Amniotic epithelial cell (primary cell): ENCODE data around the gene ZBTB46.
"Not testable (repeated sequence)": the region's sequence is repeated elsewhere in the genome, so short reads cannot be mapped to it uniquely, and the experiment has no call there.

Source experiments
- DNase-seq: peaks from one replicate; pipeline ENCODE4 v3.0.0-alpha.2; 2010; ENCODE audit warnings: low read depth

Gene ZBTB46

DNA sequence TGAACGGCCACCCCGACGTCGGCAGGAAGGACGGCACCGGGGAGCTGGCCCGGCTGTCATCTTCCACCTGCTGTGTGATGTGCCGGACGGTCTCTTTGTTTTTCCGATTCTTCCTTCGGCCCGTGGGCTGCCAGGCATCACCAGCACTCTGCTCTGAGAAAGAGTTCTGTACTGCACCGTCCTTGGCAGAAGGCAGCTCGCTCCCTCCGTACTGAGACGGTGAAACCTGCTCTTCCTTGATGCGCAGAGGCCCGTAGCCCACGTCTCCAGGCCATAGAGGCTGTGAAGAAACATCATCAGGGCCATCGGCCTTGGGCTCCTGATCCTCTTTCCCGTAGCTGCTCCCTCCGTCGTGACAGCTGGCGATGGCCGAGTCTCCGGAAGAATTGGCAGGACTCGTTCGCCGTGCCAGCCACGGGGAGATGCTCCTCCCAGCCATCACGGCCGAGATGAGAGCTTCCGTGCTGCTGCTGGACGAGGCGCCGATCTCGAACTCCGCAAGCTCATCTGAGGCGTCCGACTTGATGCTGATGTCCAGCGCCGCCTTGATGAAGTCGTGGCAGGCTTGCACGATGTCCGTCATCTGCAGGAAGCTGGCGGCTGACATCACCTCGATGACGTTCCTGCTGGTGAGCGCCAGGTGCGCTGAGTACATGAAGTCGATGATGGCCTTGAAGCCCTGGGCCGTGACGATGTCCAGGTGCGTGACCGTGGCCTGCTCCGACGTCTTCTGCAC, 41.1 kb downstream of the ZBTB46 start:
- DNase-seq, result no peak

DNA sequence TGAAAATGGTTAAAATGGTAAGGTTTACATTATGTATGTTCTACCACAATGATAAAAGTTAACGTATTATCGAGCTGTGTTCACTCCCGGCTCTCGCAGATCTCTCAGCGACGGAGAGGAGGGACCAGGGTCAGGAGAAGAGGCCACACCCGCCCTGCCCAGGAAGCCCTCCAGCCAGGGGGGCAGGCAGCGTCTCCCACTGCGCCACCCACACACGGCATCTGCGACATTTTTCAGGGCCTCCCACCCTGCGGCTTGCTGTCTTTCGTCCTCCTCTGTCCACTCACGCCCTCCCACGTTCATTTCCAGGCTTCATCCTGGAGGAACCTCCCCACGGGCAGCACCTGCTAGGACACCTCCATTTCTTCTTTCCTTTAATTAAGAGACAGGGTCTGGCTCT, 43.3 kb downstream of the ZBTB46 start:
- DNase-seq, result no peak

DNA sequence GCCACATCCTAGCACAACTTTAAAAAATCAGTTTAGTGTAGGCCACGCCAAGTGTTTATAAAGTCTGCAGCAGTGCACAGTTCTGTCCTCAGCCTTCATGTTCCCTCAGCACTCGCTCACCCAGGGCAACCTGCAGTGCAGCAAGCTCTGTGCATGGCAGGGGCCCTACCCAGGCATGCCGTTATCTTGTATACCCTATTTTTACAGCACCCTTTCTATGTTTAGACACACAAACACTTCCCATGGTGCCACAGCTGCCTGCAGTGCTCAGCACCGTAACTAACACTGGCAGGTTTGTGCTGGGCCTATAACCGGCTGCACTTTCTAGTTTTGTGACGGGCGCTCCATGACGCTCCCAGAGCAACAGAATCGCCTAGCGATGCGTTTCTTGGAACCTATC, 43.8 kb downstream of the ZBTB46 start:
- DNase-seq, result no peak

DNA sequence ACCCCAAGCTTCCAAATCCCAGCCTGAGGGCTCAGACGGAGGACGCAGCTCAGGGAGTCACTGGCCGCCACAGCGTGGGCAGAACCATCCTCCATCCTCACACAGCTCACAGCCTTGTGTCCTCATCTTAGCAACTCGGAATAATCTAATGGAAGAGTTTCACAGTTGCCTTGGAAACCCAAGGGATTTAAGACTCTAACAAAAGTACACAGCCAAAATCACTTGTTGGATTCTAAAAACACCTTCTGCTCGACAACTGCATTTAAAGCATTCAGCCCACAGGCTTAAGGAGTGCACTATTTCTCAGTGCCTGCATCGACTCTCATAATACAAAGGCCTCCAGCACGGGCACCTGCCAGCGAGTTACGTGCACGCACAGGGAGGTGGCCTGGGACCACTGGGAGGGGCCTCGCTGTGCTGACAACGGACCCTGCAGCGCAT, 45.4 kb downstream of the ZBTB46 start:
- no peak for DNase-seq

DNA sequence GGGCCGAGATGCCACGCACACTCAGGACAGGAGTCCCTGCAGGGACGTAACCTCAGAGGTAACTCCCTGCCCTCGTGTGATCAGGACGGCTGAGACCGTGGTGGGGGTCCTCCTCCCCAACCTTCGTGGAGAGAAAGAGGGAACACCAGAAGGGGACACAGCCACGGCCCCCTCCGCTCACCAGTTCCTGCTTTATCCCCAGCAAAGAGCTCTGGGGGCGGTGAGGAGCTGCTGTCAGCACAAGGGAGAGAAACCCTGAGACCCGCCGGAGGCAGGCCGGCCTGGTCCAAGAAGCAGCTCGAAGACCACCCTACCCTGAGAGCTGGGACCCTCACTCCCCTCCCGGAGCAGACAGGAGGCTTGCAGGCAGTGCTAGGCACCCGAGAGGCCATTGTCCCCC, 47.1 kb downstream of the ZBTB46 start:
- no peak for DNase-seq

DNA sequence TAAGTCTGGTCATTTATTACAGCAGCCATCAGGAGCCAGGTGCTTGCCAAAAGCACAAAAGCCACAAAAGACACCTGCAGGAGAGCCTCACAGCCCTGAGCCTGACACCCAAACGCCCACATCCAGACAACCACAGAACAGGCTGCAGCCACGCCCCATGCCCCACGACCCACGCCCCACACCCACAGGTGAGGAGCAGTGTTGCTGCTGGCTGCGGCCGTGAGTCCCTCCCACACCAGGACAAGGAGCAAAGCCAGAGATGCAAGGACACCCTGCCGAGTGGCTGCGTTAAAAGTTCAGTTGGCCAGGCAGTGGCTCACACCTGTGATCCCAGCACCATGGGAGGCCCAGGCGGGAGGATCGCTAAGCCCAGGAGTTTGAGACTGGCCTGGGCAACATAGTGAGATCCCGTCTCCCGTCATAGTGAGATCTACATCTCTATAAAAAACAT, 48.5 kb downstream of the ZBTB46 start:
- DNase-seq, result no peak

DNA sequence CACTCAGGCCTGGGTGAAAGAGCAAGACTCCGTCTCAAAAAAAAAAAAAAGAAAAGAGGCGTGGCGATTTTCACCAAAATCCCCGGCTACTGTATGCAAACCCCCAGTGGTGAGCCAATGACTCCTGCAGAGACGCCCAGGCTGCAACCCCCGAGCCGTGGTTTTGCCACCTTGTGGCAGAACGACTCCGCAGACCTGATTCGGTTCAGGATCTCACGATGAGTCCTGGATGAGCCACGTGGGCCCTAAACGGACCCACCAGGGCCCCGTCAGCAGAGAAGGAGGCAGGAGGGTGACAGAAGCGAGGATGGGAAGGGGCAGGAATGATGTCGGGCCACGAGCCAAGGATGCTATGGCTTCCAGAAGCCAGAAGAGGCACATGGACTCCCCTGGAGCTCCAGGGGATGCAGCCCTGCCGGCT, 49.0 kb downstream of the ZBTB46 start:
- no peak for DNase-seq

DNA sequence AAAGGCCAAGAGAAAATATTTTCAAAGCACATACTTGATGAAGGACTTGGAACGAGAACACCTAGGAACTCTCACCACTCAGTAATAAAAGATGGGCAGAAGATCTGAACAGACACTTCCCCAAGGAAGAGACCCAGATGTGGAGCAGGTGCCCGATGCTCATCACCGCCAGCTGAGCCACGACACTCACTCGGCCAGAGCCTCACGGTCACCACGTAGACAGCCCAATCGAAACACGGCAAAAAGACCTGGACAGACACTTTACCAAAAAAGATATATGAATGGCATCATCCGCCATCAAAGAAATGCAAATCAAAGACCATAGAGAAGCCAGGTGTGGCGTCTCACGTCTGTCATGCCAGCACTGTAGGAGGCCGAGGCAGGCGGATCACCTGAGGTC, 49.9 kb downstream of the ZBTB46 start:
- DNase-seq, result no peak

DNA sequence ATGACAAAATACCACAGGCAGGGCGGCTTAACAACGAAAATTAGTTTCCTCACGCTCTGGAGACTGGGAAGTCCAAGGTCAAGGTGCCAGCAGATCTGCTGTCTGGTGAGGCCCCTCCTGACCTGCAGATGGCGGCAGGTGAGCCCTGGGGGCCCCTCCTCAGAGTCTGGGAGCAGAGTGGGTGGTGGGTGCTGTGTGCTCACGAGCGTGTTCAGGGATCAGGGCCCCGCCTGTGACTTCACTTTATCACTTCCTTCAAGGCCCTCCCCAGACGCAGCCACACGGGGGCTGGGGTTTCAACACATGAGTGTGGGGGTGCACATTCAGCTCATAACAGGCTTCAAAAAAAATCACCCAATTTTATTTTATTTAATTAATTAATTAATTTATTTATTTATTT, 52.2 kb downstream of the ZBTB46 start:
- DNase-seq, result no peak

DNA sequence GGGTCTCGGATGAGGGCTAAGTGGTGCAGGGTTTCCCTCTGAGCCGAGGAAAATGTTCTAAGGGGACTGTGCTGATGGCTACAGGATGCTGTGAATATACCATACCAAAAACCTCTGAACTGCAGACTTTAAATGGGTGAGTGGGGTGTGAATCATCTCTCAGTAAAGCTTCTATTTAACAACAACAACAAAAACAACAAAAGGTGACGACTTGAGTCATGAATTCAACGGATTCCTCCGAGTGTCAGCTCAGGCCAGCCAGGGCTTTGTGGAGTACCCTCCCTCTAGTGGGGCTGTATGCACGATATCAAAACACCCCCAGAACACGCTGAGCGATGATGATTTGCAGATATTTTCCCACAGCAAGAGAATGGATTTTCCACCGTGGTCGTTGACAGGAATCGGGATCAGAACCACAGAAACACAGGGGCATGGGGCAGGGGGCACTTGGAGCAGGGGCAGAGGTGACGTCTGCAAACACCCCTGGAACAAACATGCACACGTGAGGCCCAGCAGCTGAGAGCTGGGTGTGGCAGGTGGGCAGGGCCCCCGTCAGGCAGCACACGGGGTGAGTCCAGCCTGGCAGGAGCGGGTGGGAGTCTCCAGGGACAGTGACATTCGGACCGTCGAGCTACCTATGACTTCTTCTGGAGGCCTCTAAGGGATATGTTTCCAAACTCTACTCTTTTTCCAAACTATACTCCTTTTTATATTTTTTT, 52.9 kb downstream of the ZBTB46 start:
- no peak for DNase-seq

DNA sequence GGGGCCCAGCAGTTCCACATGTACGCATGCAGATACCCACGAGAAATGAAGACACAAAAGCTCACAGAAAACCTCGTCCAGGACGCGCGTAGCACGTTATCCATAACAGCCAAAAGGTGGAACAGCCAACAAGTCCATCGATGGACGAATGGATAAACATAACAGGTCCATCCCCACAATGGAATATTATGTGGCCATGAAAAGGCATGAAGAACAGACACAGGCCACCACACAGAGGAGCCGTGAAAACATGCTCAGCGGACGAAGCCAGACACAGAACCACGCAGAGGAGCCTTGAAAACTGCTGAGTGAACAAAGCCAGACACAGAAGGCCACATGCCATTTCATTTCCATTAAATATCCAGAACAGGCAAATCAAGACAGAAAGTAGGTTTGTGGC, 53.5 kb downstream of the ZBTB46 start:
- DNase-seq, result no peak

DNA sequence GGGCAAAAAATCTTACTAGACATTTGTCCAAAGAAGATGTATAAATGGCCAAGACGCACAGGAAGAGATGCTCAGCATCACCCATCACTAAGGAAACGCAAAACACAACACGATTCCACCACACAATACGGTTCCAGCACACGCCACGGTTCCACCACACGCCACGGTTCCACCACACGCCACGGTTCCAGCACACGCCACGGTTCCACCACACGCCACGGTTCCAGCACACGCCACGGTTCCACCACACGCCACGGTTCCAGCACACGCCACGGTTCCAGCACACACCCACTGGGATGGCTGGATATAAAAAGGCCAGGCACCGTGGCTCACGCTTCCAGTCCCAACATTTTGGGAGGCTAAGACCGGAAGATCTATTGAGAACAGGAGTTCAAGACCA, 54.2 kb downstream of the ZBTB46 start:
- not testable (repeated sequence) for DNase-seq

DNA sequence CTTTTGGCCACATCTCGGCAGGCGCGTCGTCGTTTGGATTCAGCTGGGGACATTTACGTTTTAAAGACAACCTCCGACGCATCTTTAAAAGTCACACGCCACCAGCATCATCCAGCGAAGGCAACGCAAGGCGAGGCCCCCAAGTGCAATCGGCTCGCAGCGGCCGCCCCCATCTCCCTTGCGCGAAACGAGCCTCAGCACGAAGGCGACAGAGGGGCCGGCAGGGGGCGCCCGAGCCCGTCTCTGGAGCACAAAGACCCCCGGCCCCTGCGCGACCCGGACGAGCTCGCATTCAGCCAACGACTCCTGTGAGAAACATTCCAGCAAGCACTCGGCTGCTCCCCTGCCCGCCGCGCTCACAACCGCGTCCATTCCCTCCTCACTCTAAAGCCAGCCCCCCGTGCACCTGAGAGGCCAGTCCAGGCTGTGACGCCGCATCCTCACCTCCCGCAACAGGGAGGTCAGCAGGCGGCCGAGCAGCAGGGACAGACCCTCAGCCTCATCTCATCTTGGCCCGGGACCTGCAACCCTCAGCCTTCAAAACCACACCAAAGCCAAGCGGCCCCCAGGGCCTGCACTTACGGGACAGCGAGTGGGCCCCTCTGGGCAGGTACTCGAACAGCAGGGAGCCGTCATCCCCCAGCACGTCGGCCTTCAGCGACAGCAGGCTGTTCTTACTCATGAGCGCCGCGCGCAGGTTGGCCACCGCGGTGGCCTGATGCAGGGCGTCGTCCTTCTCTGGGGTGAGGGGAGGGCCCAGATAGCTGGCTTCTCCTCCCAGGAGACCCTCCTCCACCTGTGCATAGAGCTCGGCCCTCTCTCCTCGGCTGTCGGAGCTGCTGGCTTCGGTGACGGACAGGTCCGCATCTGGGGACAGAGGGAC, 55.7 kb downstream of the ZBTB46 start:
- no peak for DNase-seq

DNA sequence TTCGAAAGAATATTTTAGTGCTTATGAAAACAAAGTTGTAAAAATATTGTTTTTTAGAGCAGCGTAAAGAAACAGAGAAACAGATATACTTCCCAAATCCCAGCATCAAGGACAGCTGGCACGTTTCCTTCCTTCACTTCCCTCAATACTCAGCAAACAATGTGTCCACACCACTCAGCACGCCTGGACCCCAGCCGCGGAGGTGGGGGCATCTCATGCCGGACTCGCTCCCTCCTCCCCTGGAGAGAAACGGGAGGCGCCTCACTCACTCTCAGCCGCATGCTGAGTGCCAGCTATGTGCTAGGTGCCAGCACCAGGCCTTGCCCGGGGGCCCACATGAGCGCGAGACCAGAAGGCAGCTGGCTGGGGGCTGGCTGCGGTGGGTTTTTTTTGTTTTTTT, 56.8 kb downstream of the ZBTB46 start:
- DNase-seq, result no peak

DNA sequence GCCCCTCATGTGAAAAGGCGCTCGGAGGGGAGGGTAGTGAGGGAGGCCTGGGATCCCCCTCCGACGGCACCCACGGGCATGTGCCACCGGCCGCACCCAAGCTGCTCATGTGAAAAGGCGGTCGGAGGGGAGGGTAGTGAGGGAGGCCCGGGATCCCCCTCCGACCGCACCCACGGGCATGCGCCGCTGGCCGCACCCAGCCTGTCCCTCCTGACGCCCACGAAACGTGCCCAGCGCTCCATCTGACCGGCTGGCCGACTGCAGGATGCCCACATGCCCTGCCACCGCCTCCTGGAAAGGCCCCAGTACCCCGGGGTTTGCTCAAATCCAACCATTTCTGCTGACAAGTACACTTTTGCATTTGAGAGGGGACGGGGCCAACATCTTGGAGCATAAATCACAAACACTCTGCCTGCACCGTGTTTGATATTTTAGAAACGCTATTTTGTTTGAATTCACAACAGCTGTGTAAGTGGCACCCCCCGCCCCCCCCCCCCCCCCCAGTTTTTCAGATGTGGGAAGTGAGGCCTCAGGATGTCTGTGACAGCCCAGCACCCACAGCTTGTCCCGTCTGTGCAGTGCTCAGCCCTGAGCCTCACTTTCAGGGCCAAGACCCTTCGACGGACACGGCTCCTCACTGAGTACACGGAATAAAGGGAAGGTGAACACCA, 57.4 kb downstream of the ZBTB46 start:
- no peak for DNase-seq

DNA sequence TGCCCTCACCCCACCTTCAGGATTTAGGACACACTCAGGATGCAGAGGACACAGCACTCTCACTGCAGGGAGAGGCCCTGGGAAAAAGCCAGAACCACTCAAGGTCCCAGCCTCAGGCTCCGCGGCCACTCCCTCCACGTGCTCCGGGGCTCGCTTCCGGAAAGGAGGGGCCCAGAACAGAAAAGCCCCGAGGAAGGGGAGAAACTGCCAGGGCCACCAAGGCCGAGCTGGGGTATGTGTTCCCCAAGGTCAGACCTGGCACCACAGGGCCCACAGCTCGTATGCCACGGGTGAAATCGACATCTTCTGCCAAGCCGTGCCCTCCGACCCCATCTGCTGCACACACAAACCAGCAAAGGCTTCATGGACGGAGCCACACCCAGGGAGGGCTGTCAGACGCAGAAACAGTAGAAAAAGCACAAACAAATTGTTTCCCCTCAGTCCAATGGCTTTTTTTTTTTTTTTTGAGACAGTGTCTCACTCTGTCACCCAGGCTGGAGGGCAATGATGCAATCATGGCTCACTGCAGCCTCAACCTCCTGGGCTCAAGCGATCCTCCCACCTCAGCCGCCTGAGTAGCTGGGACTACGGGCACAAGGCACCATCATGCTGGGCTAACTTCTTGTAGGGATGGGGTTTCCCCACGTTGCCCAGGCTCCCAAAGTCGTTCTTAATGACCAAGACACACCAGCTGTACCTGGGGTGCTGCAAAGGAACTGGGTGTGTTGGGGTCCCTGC, 58.1 kb downstream of the ZBTB46 start:
- no peak for DNase-seq

DNA sequence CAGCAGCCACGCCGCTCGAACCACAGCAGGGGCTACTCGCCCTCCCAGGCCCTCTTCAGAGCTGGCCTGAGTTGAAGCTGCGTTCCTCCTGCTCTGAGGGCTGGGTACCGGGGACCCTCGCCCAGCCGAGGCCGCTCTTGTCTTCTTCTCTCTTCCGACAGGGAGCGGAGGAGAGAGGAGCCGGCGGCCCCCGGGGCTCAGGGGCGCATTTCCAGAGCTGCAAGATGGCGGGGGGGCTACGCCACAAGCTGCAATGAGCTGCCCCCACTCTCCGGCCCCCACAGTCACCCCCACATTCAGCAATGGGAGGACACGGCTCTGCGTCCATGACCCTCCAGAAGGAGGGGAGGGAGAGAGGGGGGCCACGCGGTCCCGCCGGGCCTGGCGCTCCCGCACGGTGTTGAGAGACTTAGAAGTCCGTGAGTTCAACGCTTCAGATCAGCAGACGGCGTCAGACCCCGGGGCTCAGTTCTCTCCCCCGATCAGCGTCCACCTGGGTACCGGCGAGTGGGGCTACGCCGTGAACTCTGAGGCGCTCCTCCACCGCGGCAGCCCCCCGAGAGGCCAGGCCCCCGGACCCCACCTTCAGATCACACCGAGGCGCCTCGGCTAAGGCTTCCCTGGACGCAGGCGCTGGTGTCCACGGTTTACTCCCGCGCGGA, 59.9 kb downstream of the ZBTB46 start:
- no peak for DNase-seq

DNA sequence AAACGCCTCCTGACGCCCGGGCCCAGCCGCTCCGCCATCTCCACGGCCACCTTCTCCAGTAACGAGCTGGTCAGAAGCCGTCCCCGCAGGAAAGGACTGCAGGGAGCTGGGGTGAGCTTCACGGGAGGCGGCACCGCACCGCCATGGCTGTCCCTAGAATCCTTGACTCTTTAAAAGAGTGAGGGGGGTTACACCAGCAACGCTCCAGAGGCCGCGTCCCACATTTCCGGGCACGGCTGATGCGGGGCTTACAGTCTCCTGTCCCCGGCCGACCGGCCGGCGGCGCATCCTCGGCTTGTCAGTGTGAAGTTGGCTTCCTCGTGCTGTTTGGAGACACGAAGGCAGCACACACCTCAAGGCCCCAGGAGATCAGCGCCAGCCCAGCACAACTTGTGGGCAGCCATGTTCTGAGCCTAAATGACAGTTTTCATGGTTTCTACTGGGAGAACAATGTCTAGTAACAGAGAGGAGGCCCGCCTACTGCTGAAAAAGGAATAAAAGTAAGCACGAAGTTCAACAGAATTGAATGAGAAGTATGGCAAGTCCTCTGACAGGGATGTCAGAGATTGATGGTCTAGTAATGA, 61.1 kb downstream of the ZBTB46 start:
- DNase-seq, result no peak

DNA sequence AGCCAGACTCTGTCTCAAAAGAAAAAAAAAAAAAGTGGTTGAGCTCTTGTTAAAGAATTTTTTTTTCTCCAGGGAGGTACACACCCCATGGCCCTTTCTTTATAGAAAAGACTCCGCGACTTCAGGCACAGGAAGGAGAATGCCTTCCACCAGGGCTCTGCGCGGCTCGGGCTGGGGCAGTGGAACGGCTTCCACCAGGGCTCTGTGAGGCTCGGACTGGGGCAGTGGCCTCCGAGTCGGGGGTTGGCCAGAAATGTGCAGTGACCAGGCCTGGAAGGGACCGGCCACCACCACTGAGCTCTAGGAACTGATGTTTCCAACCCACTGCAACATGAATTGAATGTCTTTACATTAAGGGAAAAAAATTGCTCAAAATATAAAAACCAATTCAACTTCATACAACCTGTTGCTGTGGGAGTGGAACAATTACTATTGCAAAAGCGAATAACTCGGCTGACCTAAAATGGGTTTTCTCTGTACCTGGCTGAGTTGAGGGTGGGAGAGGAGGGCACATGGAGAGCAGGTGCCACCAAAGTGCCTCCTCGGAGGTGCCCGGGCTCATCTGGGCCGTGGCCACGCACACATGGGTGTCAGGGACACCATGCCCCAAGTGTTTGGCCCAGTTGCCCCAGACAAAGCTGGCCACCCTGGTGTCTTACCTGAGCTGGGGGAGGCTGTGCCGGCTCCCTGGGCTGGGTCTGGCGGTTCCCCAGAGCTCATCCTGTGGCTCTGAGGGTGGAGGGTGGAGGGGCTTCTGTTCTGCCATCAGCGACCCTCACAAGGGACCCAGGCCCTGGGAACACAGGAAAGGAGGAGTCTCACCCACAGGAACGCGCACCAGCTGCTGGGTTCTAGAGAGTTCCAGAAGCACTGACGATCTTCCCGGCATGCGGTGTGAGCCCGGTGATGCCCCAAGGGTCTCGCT, 62.2 kb downstream of the ZBTB46 start:
- no peak for DNase-seq
